ENCODE measurements around the gene SPDYC.
A peak's percentile ranks its signal among the peaks of the same experiment; 100 is the strongest.

Gene SPDYC

GRCh38 chr11:65130631-65131416 lies 39.2 kb upstream of the SPDYC start:
- no peak for TF ChIP-seq CTCF (IDR thresholded peaks at IDR 0.05; ENCODE audit: low read depth, low read length)
- DNase-seq (ENCODE audit: low read depth in 2 of 2): no peak
- no peak overlapping the region for H3K4me3 ChIP-seq (replicated peaks in 1 of 2; ENCODE audit: low read depth in 2 of 2, low read length in 2 of 2)

GRCh38 chr11:65131417-65131776 lies 38.6 kb upstream of the SPDYC start:
- H3K4me3 ChIP-seq (replicated peaks in 1 of 2; ENCODE audit: low read depth in 2 of 2, low read length in 2 of 2): no peak overlapping the region
- TF ChIP-seq CTCF (IDR thresholded peaks at IDR 0.05; ENCODE audit: low read depth, low read length): no peak
- no peak for DNase-seq (ENCODE audit: low read depth in 2 of 2)

GRCh38 chr11:65131895-65132237 lies 38.2 kb upstream of the SPDYC start:
- no peak for DNase-seq (ENCODE audit: low read depth in 2 of 2)
- TF ChIP-seq CTCF (IDR thresholded peaks at IDR 0.05; ENCODE audit: low read depth, low read length): no peak
- H3K4me3 ChIP-seq (replicated peaks in 1 of 2; ENCODE audit: low read depth in 2 of 2, low read length in 2 of 2): no peak overlapping the region

- DNase-seq (ENCODE audit: low read depth in 2 of 2): no peak
- H3K4me3 ChIP-seq (replicated peaks in 1 of 2; ENCODE audit: low read depth in 2 of 2, low read length in 2 of 2): peak overlapping the region in 1 of 2 donors; percentile 95
- TF ChIP-seq CTCF (IDR thresholded peaks at IDR 0.05; ENCODE audit: low read depth, low read length): no peak
Observed at GRCh38 chr11:65132238-65132987, 37.6 kb upstream of the SPDYC start.

- no peak for TF ChIP-seq CTCF (IDR thresholded peaks at IDR 0.05; ENCODE audit: low read depth, low read length)
- H3K4me3 ChIP-seq (replicated peaks in 1 of 2; ENCODE audit: low read depth in 2 of 2, low read length in 2 of 2): peak overlapping the region; percentile 95 to 98
- DNase-seq (ENCODE audit: low read depth in 2 of 2): no peak
Observed at GRCh38 chr11:65132988-65133700, 36.9 kb upstream of the SPDYC start.

GRCh38 chr11:65133724-65134123 lies 36.3 kb upstream of the SPDYC start:
- H3K4me3 ChIP-seq (replicated peaks in 1 of 2; ENCODE audit: low read depth in 2 of 2, low read length in 2 of 2): peak overlapping the region; percentile 95 to 98
- TF ChIP-seq CTCF (IDR thresholded peaks at IDR 0.05; ENCODE audit: low read depth, low read length): no peak
- peak; percentile 31 to 67 for DNase-seq (ENCODE audit: low read depth in 2 of 2)

Data from cardiac fibroblast (primary cell).